Mucosa of descending colon (tissue), 3 donors: Measurements from ENCODE around the gene PACSIN1. TPM values are rescaled to one million over a fixed set of nuclear protein-coding genes. Genes with fewer than 3 reads are reported as not detected.

Experiments
- ATAC-seq: fragments of 200-7000 bp; cut with Tn5 transposase; one replicate; pipeline ENCODE4 v1.9.1; 2020; ENCODE audit warnings: mild to moderate bottlenecking, moderate library complexity
- DNase-seq, 3 donors: peaks; one replicate each; pipeline ENCODE4 v3.0.0-alpha.2; 2020
- H3K36me3 ChIP-seq: fragments of 200-600 bp; one replicate; pipeline ENCODE4 v1.8.0; 2021; ENCODE audit warnings: low read depth, mild to moderate bottlenecking
- H3K4me1 ChIP-seq: fragments of 200-600 bp; one replicate; pipeline ENCODE4 v1.8.0; 2021; ENCODE audit warnings: low read depth, mild to moderate bottlenecking
- H3K4me3 ChIP-seq: fragments of 200-600 bp; one replicate; pipeline ENCODE4 v1.8.0; 2021; ENCODE audit warnings: mild to moderate bottlenecking
- H3K9me3 ChIP-seq: fragments of 200-600 bp; one replicate; pipeline ENCODE4 v1.8.0; 2021; ENCODE audit warnings: mild to moderate bottlenecking
- intact Hi-C, 2 donors: fragments of 100-400 bp; cut with DNase I in 1 of 2; cut with micrococcal nuclease in 1 of 2; formaldehyde crosslinking; loops; one replicate each; pipeline versions ENCODE4 v1.11.0 to v1.11.1; 2022; cut with DNase I, micrococcal nuclease
- total RNA-seq, 3 donors: library from RNA; stranded (reverse); fragmentation: NEBNext Ultra II Directional in 2 of 3; extraction: Animal tissue kit (Norgen Biotek cat#: 25700) in 2 of 3; gene quantifications; one replicate each; pipeline versions ENCODE4 v1.2.1 to v1.2.4, GENCODE V29; 2021 to 2023
- TF ChIP-seq, protein P1 (sequence below): fragments of 200-600 bp; IDR thresholded peaks from one replicate; pipeline ENCODE4 v1.8.0; 2022; ENCODE audit warnings: antibody characterized with exemption, mild to moderate bottlenecking
- donor health status: DM: no; HTN: no; CAD: no; lungs with moderate emphysema.
- donor health status: DM: no; HTN: no; CAD: no.
- donor health status: DM: no; HTN: yes; CAD: no.

The PACSIN1 gene
- total RNA-seq, 3 donors from 2014 or later: 0.41 to 1.9 (median 0.67) TPM

DNA sequence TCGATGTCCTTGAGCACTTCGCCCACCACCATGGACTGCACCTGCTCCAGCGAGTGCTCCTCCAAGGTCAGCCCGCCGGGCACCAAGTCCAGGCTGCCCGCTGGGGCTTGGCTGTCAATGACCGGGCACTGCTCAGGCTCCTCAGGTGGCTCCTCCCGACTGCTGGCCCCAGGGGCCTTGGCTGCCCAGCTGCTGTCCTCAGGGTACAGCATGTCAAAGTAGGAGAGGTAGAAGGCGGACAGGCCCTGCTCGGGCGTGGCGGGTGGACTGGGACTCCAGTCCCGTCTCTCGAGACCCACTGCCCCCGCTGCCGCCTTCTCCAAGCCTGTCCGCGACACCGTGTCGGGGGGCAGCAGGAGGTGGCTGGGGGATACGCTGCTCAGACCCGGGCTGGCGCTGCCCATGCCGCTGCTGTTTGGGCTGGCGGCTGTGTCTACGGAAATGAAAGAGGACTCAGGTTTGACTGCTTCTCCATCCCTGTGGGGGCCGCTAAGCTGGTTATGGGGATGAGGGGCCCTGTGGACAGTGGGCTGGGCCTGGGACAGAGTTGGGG is 78.3 kb downstream of the PACSIN1 start:
- no peak for DNase-seq
- no peak for ATAC-seq
- H3K4me3 ChIP-seq: no peak overlapping the region
- H3K9me3 ChIP-seq: no peaks in the 10 kb centered on the region
- TF ChIP-seq, protein P1, sequence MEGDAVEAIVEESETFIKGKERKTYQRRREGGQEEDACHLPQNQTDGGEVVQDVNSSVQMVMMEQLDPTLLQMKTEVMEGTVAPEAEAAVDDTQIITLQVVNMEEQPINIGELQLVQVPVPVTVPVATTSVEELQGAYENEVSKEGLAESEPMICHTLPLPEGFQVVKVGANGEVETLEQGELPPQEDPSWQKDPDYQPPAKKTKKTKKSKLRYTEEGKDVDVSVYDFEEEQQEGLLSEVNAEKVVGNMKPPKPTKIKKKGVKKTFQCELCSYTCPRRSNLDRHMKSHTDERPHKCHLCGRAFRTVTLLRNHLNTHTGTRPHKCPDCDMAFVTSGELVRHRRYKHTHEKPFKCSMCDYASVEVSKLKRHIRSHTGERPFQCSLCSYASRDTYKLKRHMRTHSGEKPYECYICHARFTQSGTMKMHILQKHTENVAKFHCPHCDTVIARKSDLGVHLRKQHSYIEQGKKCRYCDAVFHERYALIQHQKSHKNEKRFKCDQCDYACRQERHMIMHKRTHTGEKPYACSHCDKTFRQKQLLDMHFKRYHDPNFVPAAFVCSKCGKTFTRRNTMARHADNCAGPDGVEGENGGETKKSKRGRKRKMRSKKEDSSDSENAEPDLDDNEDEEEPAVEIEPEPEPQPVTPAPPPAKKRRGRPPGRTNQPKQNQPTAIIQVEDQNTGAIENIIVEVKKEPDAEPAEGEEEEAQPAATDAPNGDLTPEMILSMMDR: no peak
- intact Hi-C loops: no loop called here
- no peaks in the 10 kb centered on the region for H3K36me3 ChIP-seq
- peaks cover 30% of the 10 kb centered on the region for H3K4me1 ChIP-seq

DNA sequence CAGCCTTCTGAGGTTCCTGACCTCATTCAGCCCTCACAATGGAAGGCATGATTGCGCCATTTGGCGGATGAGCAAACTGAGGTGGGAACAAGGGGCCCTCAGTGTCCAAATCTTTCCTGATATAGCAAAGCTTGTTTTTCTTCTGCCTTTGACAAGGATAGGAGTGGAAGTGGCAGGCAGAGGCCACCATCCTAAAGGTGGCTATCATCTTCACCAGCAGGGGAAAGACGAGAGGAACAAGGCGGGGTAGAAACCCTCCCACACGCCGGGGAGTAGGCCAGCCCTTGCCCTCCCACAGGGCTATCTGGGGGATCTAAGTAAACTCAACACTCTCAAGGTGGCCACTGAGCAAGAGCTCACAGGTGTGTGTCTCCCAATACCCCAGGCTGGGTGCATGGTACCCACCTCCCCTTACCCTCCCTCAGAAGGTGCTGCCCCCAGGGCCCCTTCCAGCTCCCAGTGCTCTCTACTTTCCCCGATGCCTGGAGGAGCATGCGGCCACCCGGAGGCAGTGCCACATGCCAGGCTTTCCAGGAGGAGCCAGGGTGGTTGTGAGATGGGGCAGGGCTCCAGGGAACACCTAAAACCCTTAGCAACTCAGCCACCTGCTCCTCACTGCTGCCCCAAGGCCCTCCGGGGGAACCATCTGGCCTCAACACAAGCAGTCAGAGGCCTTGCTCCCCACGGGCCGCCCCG is 79.0 kb downstream of the PACSIN1 start:
- DNase-seq: peak in 1 of 3 donors; percentile 40
- intact Hi-C loops: no loop called here
- Histone ChIP-seq H3K36me3 (no peaks in the 10 kb centered on the region), H3K9me3 (no peaks in the 10 kb centered on the region), H3K4me3 (no peak overlapping the region), H3K4me1 (peaks cover 30% of the 10 kb centered on the region)
- TF ChIP-seq, protein P1: no peak
- ATAC-seq: no peak

DNA sequence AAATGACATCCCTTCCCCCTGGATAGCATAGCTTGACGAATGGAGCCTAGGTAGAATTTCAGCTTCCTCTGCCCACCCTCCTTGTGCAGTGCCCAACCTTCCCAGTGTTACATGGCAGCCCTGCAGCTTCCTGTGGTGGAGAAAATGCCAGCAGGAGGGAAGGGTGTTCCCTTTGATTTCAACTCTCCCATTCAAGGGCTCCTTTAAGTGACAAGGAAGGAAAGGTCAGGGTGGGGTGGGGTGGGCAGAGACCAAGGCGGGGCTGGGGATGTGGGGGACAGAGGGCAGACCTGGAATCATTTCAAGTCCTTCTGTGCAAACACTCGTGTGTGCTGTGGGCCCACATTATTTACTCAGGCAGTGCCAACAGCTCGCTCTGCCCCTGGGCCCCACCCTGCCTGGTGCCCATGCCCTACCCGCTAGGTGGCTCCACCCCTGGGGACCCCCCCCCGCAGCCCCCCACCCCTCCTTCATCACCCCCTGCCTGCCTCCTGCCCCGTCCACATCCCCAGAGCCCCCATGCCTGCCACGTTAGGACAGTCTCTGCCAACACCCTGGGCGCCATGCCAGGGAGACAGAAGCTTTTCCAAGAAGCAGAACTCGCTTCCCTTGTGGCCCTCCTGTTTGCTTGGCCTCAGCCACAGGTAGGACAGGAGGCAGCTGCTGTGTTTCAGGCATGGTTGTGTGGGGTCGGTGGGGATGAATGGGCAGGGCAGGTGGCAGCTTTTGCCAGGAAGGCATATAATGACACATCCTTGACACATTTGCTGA is 80.9 kb downstream of the PACSIN1 start:
- no peak overlapping the region for H3K4me3 ChIP-seq
- TF ChIP-seq, protein P1: no peak
- H3K9me3 ChIP-seq: no peaks in the 10 kb centered on the region
- intact Hi-C loops: no loop called here
- DNase-seq: peak; percentile 81 to 83 (median 81)
- no peaks in the 10 kb centered on the region for H3K36me3 ChIP-seq
- peak; percentile 87 for ATAC-seq
- peaks cover 35% of the 10 kb centered on the region for H3K4me1 ChIP-seq

DNA sequence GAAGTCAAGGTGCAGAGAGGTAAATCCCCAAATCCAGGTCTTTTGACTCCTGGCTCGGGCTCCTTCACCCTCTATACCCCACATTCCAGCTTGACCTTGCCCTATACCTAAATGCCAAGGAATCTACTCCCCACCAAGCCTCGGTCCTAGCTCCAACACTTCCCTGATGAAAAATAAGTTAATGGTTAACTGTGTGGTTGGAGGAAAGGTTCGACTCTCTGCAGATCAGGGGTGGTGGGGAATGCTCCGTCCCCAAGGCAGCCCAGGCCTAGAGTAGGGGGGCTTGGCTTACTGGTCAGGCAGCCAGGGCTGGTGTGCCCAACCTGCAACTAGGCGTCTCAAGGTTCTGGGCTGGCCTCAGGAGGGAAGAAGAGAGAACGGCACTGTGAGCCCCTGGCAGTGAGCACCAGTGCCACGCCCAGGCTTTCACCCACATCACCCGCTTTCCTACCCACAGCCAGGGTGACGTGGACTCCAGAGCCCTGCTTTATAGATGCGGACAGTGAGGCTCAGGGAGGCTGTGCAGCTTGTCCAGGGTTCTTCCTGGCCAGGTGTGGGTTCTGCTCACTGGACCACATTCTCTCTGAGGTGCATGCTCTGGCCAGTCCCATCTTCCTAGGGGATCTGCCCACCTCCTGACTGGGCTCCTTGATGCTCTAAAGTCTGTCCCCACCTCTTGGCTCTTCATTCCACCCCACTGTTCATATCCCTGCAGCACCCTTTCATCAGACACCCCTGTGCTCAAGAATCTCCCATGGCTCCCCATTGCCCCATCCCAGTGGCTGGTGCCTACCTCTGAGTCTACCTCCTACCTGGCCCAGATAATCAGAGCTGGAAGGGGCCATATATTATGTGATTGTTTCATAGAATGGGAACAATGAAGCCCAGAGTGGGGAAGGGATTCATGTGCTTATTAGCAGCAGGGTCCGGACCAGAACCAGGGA is 82.1 kb downstream of the PACSIN1 start:
- Histone ChIP-seq H3K4me3 (no peak overlapping the region), H3K36me3 (no peaks in the 10 kb centered on the region), H3K9me3 (no peaks in the 10 kb centered on the region), H3K4me1 (peaks cover 35% of the 10 kb centered on the region)
- ATAC-seq: peak; percentile 50
- TF ChIP-seq, protein P1: no peak
- peak in 2 of 3 donors; percentile 65 to 72 for DNase-seq
- intact Hi-C loops: no loop called here
